ENCODE results near the gene ABI1. TPM values are rescaled to one million over a fixed set of nuclear protein-coding genes. Genes with fewer than 3 reads are reported as not detected.

The ABI1 gene
- total RNA-seq, 3 donors from 2014 or later (not counting 1 experiment from before 2014, with no cell fraction given) = 94.8 to 116 (median 113) TPM

- H3K4me3 Mint-ChIP-seq = no peak overlapping the region
- no peaks in the 10 kb centered on the region for H3K36me3 Mint-ChIP-seq
- Histone ChIP-seq H3K9me3 (ENCODE audit: control insufficient read depth, insufficient read depth, low read length) (no peaks in the 10 kb centered on the region), H3K27me3 (ENCODE audit: control insufficient read depth, insufficient read depth, low read length) (no peaks in the 10 kb centered on the region), H3K4me1 (ENCODE audit: control insufficient read depth, insufficient read depth, low read length) (no peaks in the 10 kb centered on the region), H3K36me3 (ENCODE audit: control insufficient read depth, insufficient read depth, low read length) (peaks cover 59% of the 10 kb centered on the region), H3K4me3 (ENCODE audit: low read length) (no peak overlapping the region), H3K27ac (ENCODE audit: low read length) (no peak overlapping the region)
- peaks cover 4 to 16% of the 10 kb centered on the region in 2 donors for H3K4me1 Mint-ChIP-seq
- no peak for TF ChIP-seq CTCF (IDR thresholded peaks at IDR 0.05)
- 88% methylated on average over 4 of the region's 5 CpGs for whole genome bisulfite sequencing (ENCODE audit: insufficient coverage)
- H3K27ac Mint-ChIP-seq = peak overlapping the region; percentile 62 to 73
- intact Hi-C loops (cut with micrococcal nuclease) = no loop called here
- ATAC-seq = no peak
- no peaks in the 10 kb centered on the region for H3K9me3 Mint-ChIP-seq
- H3K27me3 Mint-ChIP-seq (ENCODE audit: low read depth in 2 of 2) = no peaks in the 10 kb centered on the region
- DNase-seq = no peak
These were observed 114.7 kb downstream of the ABI1 start for GRCh38 chr10:26746061-26746460.

GRCh38 chr10:26743841-26744240 lies 116.9 kb downstream of the ABI1 start:
- H3K36me3 ChIP-seq (ENCODE audit: control insufficient read depth, insufficient read depth, low read length) = peaks cover 46% of the 10 kb centered on the region
- TF ChIP-seq CTCF (IDR thresholded peaks at IDR 0.05) = no peak
- intact Hi-C loops (cut with micrococcal nuclease) = no loop called here
- peaks cover 4 to 16% of the 10 kb centered on the region in 2 donors for H3K4me1 Mint-ChIP-seq
- H3K27ac ChIP-seq (ENCODE audit: low read length) = no peak overlapping the region
- no peak overlapping the region for H3K4me3 Mint-ChIP-seq
- H3K4me1 ChIP-seq (ENCODE audit: control insufficient read depth, insufficient read depth, low read length) = no peaks in the 10 kb centered on the region
- H3K27ac Mint-ChIP-seq = peak overlapping the region; percentile 0 to 50
- H3K36me3 Mint-ChIP-seq = no peaks in the 10 kb centered on the region
- no CpG with 5 or more reads among the region's 1 CpG for WGBS (ENCODE audit: insufficient coverage)
- H3K27me3 ChIP-seq (ENCODE audit: control insufficient read depth, insufficient read depth, low read length) = no peaks in the 10 kb centered on the region
- no peaks in the 10 kb centered on the region for H3K27me3 Mint-ChIP-seq (ENCODE audit: low read depth in 2 of 2)
- no peaks in the 10 kb centered on the region for H3K9me3 ChIP-seq (ENCODE audit: control insufficient read depth, insufficient read depth, low read length)
- no peak for ATAC-seq
- H3K4me3 ChIP-seq (ENCODE audit: low read length) = no peak overlapping the region
- DNase-seq = no peak
- no peaks in the 10 kb centered on the region for H3K9me3 Mint-ChIP-seq

GRCh38 chr10:26743091-26743490 lies 117.7 kb downstream of the ABI1 start:
- H3K27ac ChIP-seq (ENCODE audit: low read length) = no peak overlapping the region
- no peak for DNase-seq

More at GRCh38 chr10:26743091-26743490, 117.7 kb downstream of the ABI1 start:
- 95% methylated on average over 2 of the region's 2 CpGs for WGBS (ENCODE audit: insufficient coverage)
- Mint-ChIP-seq H3K4me3 (no peak overlapping the region), H3K27ac (peak overlapping the region; percentile 0 to 50), H3K4me1 (peaks cover 4 to 16% of the 10 kb centered on the region in 2 donors), H3K27me3 (ENCODE audit: low read depth in 2 of 2) (no peaks in the 10 kb centered on the region), H3K9me3 (no peaks in the 10 kb centered on the region), H3K36me3 (no peaks in the 10 kb centered on the region)
- H3K27me3 ChIP-seq (ENCODE audit: control insufficient read depth, insufficient read depth, low read length) = no peaks in the 10 kb centered on the region
- no peak overlapping the region for H3K4me3 ChIP-seq (ENCODE audit: low read length)
- no peaks in the 10 kb centered on the region for H3K4me1 ChIP-seq (ENCODE audit: control insufficient read depth, insufficient read depth, low read length)
- peaks cover 40% of the 10 kb centered on the region for H3K36me3 ChIP-seq (ENCODE audit: control insufficient read depth, insufficient read depth, low read length)
- ATAC-seq = no peak
- H3K9me3 ChIP-seq (ENCODE audit: control insufficient read depth, insufficient read depth, low read length) = no peaks in the 10 kb centered on the region
- no peak for TF ChIP-seq CTCF (IDR thresholded peaks at IDR 0.05)
- intact Hi-C loops (cut with micrococcal nuclease) = no loop called here

Measured in natural killer cell (primary cell).